Stromal cell of bone marrow (primary cell): ENCODE measurements around the gene CPVL.

ENCODE experiments used
- DNase-seq: peaks from one replicate; pipeline ENCODE4 v3.0.0-alpha.2; 2012; ENCODE audit warnings: low read depth

The CPVL gene

GRCh38 chr7:29154076-29154475 is 7.7 kb upstream of the CPVL start:
- DNase-seq: no peak

GRCh38 chr7:29150856-29151255 is 4.5 kb upstream of the CPVL start:
- DNase-seq: no peak

GRCh38 chr7:29149036-29149435 is 2.7 kb upstream of the CPVL start:
- no peak for DNase-seq

- no peak for DNase-seq
Observed at GRCh38 chr7:29147821-29148220, 1.5 kb upstream of the CPVL start.

- no peak for DNase-seq
Observed at GRCh38 chr7:29146888-29147609, 712 bp upstream of the CPVL start.

- DNase-seq: no peak
Observed at GRCh38 chr7:29145553-29146056, 732 bp downstream of the CPVL start.

- no peak for DNase-seq
Observed at GRCh38 chr7:29143751-29144150, 2.6 kb downstream of the CPVL start.

GRCh38 chr7:29142021-29142727 is 4.2 kb downstream of the CPVL start:
- DNase-seq: no peak

- no peak for DNase-seq
Observed at GRCh38 chr7:29140873-29141468, 5.4 kb downstream of the CPVL start.

- no peak for DNase-seq
Observed at GRCh38 chr7:29139796-29140195, 6.5 kb downstream of the CPVL start.

- DNase-seq: no peak
Observed at GRCh38 chr7:29139191-29139590, 7.1 kb downstream of the CPVL start.

GRCh38 chr7:29138588-29138987 is 7.7 kb downstream of the CPVL start:
- no peak for DNase-seq

- DNase-seq: no peak
Observed at GRCh38 chr7:29135846-29136245, 10.5 kb downstream of the CPVL start.

- DNase-seq: no peak
Observed at GRCh38 chr7:29132980-29133379, 13.4 kb downstream of the CPVL start.

- DNase-seq: no peak
Observed at GRCh38 chr7:29131678-29132077, 14.7 kb downstream of the CPVL start.

GRCh38 chr7:29130096-29130495 is 16.2 kb downstream of the CPVL start:
- no peak for DNase-seq

- no peak for DNase-seq
Observed at GRCh38 chr7:29127527-29127926, 18.8 kb downstream of the CPVL start.

- no peak for DNase-seq
Observed at GRCh38 chr7:29126804-29127203, 19.5 kb downstream of the CPVL start.

GRCh38 chr7:29123626-29124190 is 22.6 kb downstream of the CPVL start:
- no peak for DNase-seq

- no peak for DNase-seq
Observed at GRCh38 chr7:29122759-29123158, 23.6 kb downstream of the CPVL start.

GRCh38 chr7:29122081-29122480 is 24.3 kb downstream of the CPVL start:
- no peak for DNase-seq

GRCh38 chr7:29120955-29121354 is 25.4 kb downstream of the CPVL start:
- no peak for DNase-seq

GRCh38 chr7:29119538-29119937 is 26.8 kb downstream of the CPVL start:
- no peak for DNase-seq
